ENCODE results near the gene PRKCH.

PRKCH gene

DNA sequence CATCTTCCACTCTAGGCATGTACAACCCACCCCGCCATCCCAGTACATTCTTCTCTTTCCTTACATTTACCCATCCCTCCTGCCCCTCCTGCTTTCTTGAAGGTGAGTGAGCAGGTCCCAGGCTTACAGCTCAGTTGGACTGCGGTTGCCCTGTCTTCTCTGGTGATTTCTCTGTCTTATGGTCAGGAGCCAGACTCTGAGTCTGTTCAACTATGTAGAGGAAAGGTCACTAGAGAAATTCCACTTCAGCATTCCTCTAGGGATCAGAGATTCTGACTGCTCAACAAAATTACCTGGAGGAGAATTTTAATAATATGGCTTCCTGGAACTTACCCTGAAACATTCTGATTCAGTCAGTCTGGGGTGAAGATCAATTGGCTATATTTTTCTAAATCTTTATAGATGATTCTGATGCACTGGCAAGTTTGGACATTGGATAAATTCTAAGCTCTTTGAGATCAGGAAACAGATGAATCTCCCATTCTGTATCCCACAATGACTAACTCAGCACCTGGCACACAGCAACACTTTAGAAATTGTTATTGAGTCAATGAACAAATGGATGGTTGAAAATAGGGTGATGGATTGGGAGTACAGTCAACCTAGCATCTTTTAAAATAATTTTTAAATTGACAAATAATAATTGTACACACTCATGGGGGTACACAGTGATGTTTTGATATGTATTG lies 245.3 kb downstream of the PRKCH start:
- peak overlapping the region; percentile 98 for H3K27ac ChIP-seq (ENCODE audit: low read length, poor library complexity, severe bottlenecking)
- peak overlapping the region in 1 of 2 experiments; percentile 12 for H3K4me3 ChIP-seq (ENCODE audit: insufficient read depth in 1 of 2, low read depth in 1 of 2, low read length in 2 of 2)
- peak; percentile 66 for DNase-seq
- H2AK5ac ChIP-seq (ENCODE audit: low read length, severe bottlenecking), result peak overlapping the region; percentile 97
- no peaks in the 10 kb centered on the region for H3K27me3 ChIP-seq (ENCODE audit: control insufficient read depth in 1 of 2, insufficient read depth in 1 of 2, low read length in 2 of 2)
- H3K9me3 ChIP-seq (ENCODE audit: control insufficient read depth, low read length), result no peaks in the 10 kb centered on the region
- H3K14ac ChIP-seq (ENCODE audit: low read length in 2 of 2), result no peak overlapping the region
- H2BK12ac ChIP-seq (ENCODE audit: low read length in 2 of 2), result peak overlapping the region; percentile 51 to 100
- H3K4me1 ChIP-seq (ENCODE audit: control insufficient read depth, insufficient read depth, low read depth, low read length), result peaks cover 43% of the 10 kb centered on the region
- WGBS, result 80% methylated on average over 2 of the region's 2 CpGs
- peak overlapping the region; percentile 52 for H2BK120ac ChIP-seq (ENCODE audit: low read depth, low read length)
- no peak overlapping the region for H2BK15ac ChIP-seq (ENCODE audit: low read depth, poor library complexity, severe bottlenecking)
- H4K8ac ChIP-seq (ENCODE audit: low read length), result peak overlapping the region; percentile 33
- H3K79me1 ChIP-seq (replicated peaks; ENCODE audit: low read length, poor library complexity, severe bottlenecking), result peaks cover 7% of the 10 kb centered on the region
- peak overlapping the region; percentile 85 for H3K9ac ChIP-seq (ENCODE audit: low read length)
- H3K36me3 ChIP-seq (ENCODE audit: control insufficient read depth in 1 of 2, insufficient read depth in 2 of 2, low read depth in 1 of 2, low read length in 2 of 2), result no peaks in the 10 kb centered on the region
- no peak overlapping the region for H3K23ac ChIP-seq (ENCODE audit: low read length in 2 of 2)
- peak overlapping the region; percentile 49 to 75 for H3K4ac ChIP-seq (ENCODE audit: low read depth in 1 of 2, low read length in 2 of 2)
- no peak overlapping the region for H3K4me2 ChIP-seq (ENCODE audit: low read length, poor library complexity, severe bottlenecking)
- H2BK5ac ChIP-seq (ENCODE audit: low read depth, low read length, poor library complexity, severe bottlenecking), result peak overlapping the region; percentile 11
- H2AFZ ChIP-seq (ENCODE audit: low read depth, low read length), result no peak overlapping the region
- H4K91ac ChIP-seq (ENCODE audit: low read length), result no peak overlapping the region
- peak overlapping the region; percentile 80 to 93 for H3K18ac ChIP-seq (ENCODE audit: low read depth in 1 of 2, low read length in 2 of 2)

DNA sequence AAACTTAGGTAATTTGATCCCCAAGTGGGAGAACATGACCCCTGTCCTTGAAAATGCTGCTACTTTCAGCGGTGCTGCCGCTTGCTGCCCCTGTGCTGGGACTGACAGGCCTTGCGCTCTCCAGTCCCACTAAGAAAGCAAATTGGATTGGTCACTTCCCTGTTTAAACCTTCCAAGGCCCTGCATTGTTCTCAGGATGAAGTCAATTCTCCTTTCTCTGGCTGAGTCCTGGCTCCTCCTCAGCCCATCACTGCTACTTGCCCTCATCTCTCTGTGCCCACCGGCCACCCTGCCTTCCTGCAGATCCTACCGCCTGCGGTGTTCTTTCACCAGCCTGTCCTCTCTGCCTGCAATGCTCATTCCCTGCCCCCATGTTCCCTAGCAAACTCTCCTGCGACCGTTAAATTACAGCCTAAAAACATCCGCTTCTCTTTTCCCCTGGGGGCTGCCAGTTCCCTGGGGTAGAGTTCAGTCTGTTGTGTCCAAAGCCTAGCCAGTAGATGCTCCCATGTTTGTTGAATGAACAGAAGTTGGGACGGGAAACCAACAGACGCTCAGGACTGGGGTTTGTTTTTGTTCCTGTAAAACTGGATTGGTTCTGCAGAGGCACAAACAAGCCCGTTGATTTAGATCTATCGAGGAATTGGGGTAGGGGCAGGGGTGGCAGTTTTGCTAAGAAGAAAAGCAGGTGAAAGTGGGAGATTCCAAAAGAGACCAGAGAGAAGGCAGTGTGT lies 246.6 kb downstream of the PRKCH start:
- Histone ChIP-seq H3K36me3 (ENCODE audit: control insufficient read depth in 1 of 2, insufficient read depth in 2 of 2, low read depth in 1 of 2, low read length in 2 of 2) (no peaks in the 10 kb centered on the region), H2BK120ac (ENCODE audit: low read depth, low read length) (peak overlapping the region; percentile 89), H3K27me3 (ENCODE audit: control insufficient read depth in 1 of 2, insufficient read depth in 1 of 2, low read length in 2 of 2) (no peaks in the 10 kb centered on the region), H4K8ac (ENCODE audit: low read length) (peak overlapping the region; percentile 87), H2AFZ (ENCODE audit: low read depth, low read length) (peak overlapping the region; percentile 31), H2BK12ac (ENCODE audit: low read length in 2 of 2) (peak overlapping the region; percentile 99 to 100), H4K91ac (ENCODE audit: low read length) (peak overlapping the region; percentile 94), H3K4me1 (ENCODE audit: control insufficient read depth, insufficient read depth, low read depth, low read length) (peaks cover 42% of the 10 kb centered on the region), H3K4ac (ENCODE audit: low read depth in 1 of 2, low read length in 2 of 2) (peak overlapping the region; percentile 94 to 95), H3K79me1 (replicated peaks; ENCODE audit: low read length, poor library complexity, severe bottlenecking) (peaks cover 9% of the 10 kb centered on the region), H3K9ac (ENCODE audit: low read length) (no peak overlapping the region), H2BK15ac (ENCODE audit: low read depth, poor library complexity, severe bottlenecking) (peak overlapping the region; percentile 95), H3K23ac (ENCODE audit: low read length in 2 of 2) (no peak overlapping the region), H2BK5ac (ENCODE audit: low read depth, low read length, poor library complexity, severe bottlenecking) (peak overlapping the region; percentile 86), H3K4me2 (ENCODE audit: low read length, poor library complexity, severe bottlenecking) (no peak overlapping the region), H3K18ac (ENCODE audit: low read depth in 1 of 2, low read length in 2 of 2) (peak overlapping the region; percentile 95 to 96), H2AK5ac (ENCODE audit: low read length, severe bottlenecking) (peak overlapping the region; percentile 87), H3K9me3 (ENCODE audit: control insufficient read depth, low read length) (no peaks in the 10 kb centered on the region), H3K27ac (ENCODE audit: low read length, poor library complexity, severe bottlenecking) (peak overlapping the region; percentile 68), H3K14ac (ENCODE audit: low read length in 2 of 2) (peak overlapping the region in 1 of 2 experiments; percentile 85), H3K4me3 (ENCODE audit: insufficient read depth in 1 of 2, low read depth in 1 of 2, low read length in 2 of 2) (no peak overlapping the region)
- WGBS, result 61% methylated on average over 13 of the region's 13 CpGs
- DNase-seq, result peak; percentile 38

DNA sequence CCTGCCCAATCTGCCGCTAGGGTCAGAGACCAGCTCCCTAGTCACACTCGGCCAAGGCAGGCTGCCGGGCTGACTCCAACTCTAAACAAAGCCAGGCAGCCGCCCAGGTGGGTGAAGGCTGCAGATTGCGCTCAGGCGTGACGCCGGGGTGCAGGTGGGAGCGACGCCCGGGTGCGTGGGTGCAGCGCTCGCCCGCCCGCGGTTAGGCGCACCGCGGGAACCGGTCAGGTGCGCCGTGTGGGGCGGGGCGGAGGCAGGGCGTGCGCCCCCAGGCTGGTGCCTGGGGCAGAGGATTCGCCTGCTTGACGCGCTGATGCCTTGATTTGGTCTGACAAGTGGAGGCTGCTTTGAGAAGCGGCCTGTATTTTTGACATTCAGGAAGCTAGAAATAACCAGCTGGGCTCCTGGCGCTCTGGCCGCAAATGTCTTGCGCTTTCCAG lies 247.2 kb downstream of the PRKCH start:
- H3K23ac ChIP-seq (ENCODE audit: low read length in 2 of 2), result peak overlapping the region in 1 of 2 experiments; percentile 70
- peak overlapping the region in 1 of 2 experiments; percentile 79 for H3K14ac ChIP-seq (ENCODE audit: low read length in 2 of 2)
- H2AFZ ChIP-seq (ENCODE audit: low read depth, low read length), result peak overlapping the region; percentile 20
- no peak for DNase-seq
- peak overlapping the region; percentile 81 for H4K91ac ChIP-seq (ENCODE audit: low read length)
- H2BK12ac ChIP-seq (ENCODE audit: low read length in 2 of 2), result peak overlapping the region; percentile 99 to 100
- H3K27ac ChIP-seq (ENCODE audit: low read length, poor library complexity, severe bottlenecking), result peak overlapping the region; percentile 68
- H3K9ac ChIP-seq (ENCODE audit: low read length), result no peak overlapping the region
- peaks cover 39% of the 10 kb centered on the region for H3K4me1 ChIP-seq (ENCODE audit: control insufficient read depth, insufficient read depth, low read depth, low read length)
- H3K4ac ChIP-seq (ENCODE audit: low read depth in 1 of 2, low read length in 2 of 2), result peak overlapping the region; percentile 29 to 94
- no peaks in the 10 kb centered on the region for H3K9me3 ChIP-seq (ENCODE audit: control insufficient read depth, low read length)
- peak overlapping the region; percentile 89 for H2BK120ac ChIP-seq (ENCODE audit: low read depth, low read length)
- H4K8ac ChIP-seq (ENCODE audit: low read length), result peak overlapping the region; percentile 87
- peak overlapping the region; percentile 75 to 96 for H3K18ac ChIP-seq (ENCODE audit: low read depth in 1 of 2, low read length in 2 of 2)
- peak overlapping the region; percentile 86 for H2BK5ac ChIP-seq (ENCODE audit: low read depth, low read length, poor library complexity, severe bottlenecking)
- H3K36me3 ChIP-seq (ENCODE audit: control insufficient read depth in 1 of 2, insufficient read depth in 2 of 2, low read depth in 1 of 2, low read length in 2 of 2), result no peaks in the 10 kb centered on the region
- WGBS, result 41% methylated on average over 28 of the region's 34 CpGs
- H3K79me1 ChIP-seq (replicated peaks; ENCODE audit: low read length, poor library complexity, severe bottlenecking), result peaks cover 9% of the 10 kb centered on the region
- H3K27me3 ChIP-seq (ENCODE audit: control insufficient read depth in 1 of 2, insufficient read depth in 1 of 2, low read length in 2 of 2), result no peaks in the 10 kb centered on the region
- no peak overlapping the region for H2BK15ac ChIP-seq (ENCODE audit: low read depth, poor library complexity, severe bottlenecking)
- H2AK5ac ChIP-seq (ENCODE audit: low read length, severe bottlenecking), result peak overlapping the region; percentile 71
- no peak overlapping the region for H3K4me2 ChIP-seq (ENCODE audit: low read length, poor library complexity, severe bottlenecking)
- H3K4me3 ChIP-seq (ENCODE audit: insufficient read depth in 1 of 2, low read depth in 1 of 2, low read length in 2 of 2), result no peak overlapping the region

DNA sequence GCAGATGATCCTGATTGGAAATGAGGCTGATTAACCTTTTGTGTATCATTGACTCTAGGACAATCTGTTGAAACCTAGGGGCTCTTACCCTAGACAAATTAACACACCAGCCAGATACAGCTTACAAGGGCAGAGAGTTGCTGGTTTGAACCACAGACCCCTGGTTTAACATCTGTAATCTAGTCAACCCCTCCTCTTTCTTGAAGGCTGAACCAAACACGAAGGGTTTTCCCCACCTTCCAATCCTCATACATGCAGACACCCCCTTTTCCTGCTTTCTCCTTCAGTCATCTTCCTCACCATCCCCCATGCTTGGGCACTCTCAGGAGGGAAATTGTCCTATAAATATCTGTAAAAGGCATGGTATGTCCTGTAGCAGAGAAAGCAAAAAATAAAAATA lies 247.9 kb downstream of the PRKCH start:
- Histone ChIP-seq H2AK5ac (ENCODE audit: low read length, severe bottlenecking) (peak overlapping the region; percentile 71), H4K8ac (ENCODE audit: low read length) (peak overlapping the region; percentile 3), H3K18ac (ENCODE audit: low read depth in 1 of 2, low read length in 2 of 2) (peak overlapping the region; percentile 63 to 75), H3K36me3 (ENCODE audit: control insufficient read depth in 1 of 2, insufficient read depth in 2 of 2, low read depth in 1 of 2, low read length in 2 of 2) (no peaks in the 10 kb centered on the region), H3K79me1 (replicated peaks; ENCODE audit: low read length, poor library complexity, severe bottlenecking) (peaks cover 9% of the 10 kb centered on the region), H3K9ac (ENCODE audit: low read length) (peak overlapping the region; percentile 43), H2BK15ac (ENCODE audit: low read depth, poor library complexity, severe bottlenecking) (no peak overlapping the region), H3K4me1 (ENCODE audit: control insufficient read depth, insufficient read depth, low read depth, low read length) (peaks cover 33% of the 10 kb centered on the region), H3K27me3 (ENCODE audit: control insufficient read depth in 1 of 2, insufficient read depth in 1 of 2, low read length in 2 of 2) (no peaks in the 10 kb centered on the region), H3K14ac (ENCODE audit: low read length in 2 of 2) (no peak overlapping the region), H3K27ac (ENCODE audit: low read length, poor library complexity, severe bottlenecking) (peak overlapping the region; percentile 43), H3K4me2 (ENCODE audit: low read length, poor library complexity, severe bottlenecking) (no peak overlapping the region), H3K4me3 (ENCODE audit: insufficient read depth in 1 of 2, low read depth in 1 of 2, low read length in 2 of 2) (no peak overlapping the region), H3K23ac (ENCODE audit: low read length in 2 of 2) (no peak overlapping the region), H2BK120ac (ENCODE audit: low read depth, low read length) (no peak overlapping the region), H3K9me3 (ENCODE audit: control insufficient read depth, low read length) (no peaks in the 10 kb centered on the region), H2BK5ac (ENCODE audit: low read depth, low read length, poor library complexity, severe bottlenecking) (no peak overlapping the region), H4K91ac (ENCODE audit: low read length) (no peak overlapping the region), H2AFZ (ENCODE audit: low read depth, low read length) (no peak overlapping the region), H2BK12ac (ENCODE audit: low read length in 2 of 2) (peak overlapping the region; percentile 62 to 100), H3K4ac (ENCODE audit: low read depth in 1 of 2, low read length in 2 of 2) (peak overlapping the region in 1 of 2 experiments; percentile 94)
- WGBS, result 67% methylated on average over 1 of the region's 1 CpG
- no peak for DNase-seq

Data from mesenchymal stem cell (in vitro differentiated cells and primary cell).